T-helper 2 cell treated with Interferon-gamma antibody and Interleukin-4, amounts not matched to agents 5 μg/mL and 100 μg/mL, for 36 hours (primary cell): Measurements from ENCODE around the gene MARK3.

Experiments used
- DNase-seq: peaks from one replicate; pipeline ENCODE4 v3.0.0; 2021; ENCODE audit warnings: low spot score
- H3K27ac Mint-ChIP-seq: one replicate; pipeline ENCODE4 v1.8.0; 2021; ENCODE audit warnings: mild to moderate bottlenecking, mixed read lengths
- H3K27me3 Mint-ChIP-seq: one replicate; pipeline ENCODE4 v1.8.0; 2021; ENCODE audit warnings: low read depth, mixed read lengths
- H3K36me3 Mint-ChIP-seq: one replicate; pipeline ENCODE4 v1.8.0; 2021; ENCODE audit warnings: low read depth, mixed read lengths
- H3K4me1 Mint-ChIP-seq: one replicate; pipeline ENCODE4 v1.8.0; 2021; ENCODE audit warnings: low read depth, mixed read lengths
- H3K4me3 Mint-ChIP-seq: one replicate; pipeline ENCODE4 v1.8.0; 2022; ENCODE audit warnings: mild to moderate bottlenecking, moderate library complexity, mixed read lengths
- H3K9me3 Mint-ChIP-seq: one replicate; pipeline ENCODE4 v1.8.0; 2021; ENCODE audit warnings: mixed read lengths

Gene MARK3

DNA sequence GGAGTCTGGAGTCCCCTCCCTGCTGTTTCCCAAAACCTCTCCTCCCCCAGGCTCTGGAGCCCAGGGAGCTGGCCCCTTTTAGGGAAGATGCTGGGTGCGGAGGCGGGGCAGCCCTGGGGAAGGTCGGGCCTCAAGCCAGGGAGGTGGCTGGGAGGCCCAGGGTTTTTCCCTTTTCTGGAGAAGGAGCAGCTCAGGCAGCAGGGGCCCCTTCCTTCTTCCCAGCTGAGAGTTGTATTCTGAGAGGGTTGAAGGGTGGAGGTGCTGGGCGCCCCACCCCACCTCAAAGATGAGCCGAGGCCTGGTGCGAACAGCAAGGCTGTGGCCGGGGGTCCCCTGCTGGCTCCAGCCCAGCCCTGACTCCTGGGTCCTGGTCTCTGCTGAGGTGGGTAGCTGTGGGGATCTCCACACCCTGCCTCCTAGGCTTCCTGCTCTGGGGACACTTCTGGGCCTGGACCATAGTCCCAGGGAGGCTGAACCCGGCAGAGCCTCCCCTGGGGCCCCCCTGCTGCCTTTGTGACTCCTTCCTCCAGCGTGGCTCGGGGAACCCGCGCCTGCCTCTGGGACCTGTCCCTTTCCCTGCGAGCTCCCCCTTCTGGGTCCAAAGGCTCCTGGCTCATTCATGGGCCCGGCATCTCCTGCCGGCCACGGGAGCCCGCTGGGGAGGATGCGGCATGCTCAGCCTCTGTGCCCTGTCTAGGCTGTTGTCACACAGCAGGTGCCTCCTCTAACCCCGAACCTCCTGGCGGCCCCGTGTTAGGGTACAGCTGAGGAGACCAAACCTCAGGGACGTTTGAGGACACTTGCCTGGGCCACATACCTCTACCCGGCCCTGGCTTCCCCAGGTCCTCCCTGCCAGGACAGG, 148.2 kb downstream of the MARK3 start:
- Mint-ChIP-seq H3K4me1 (peaks cover 6% of the 10 kb centered on the region), H3K36me3 (peaks cover 3% of the 10 kb centered on the region), H3K9me3 (no peaks in the 10 kb centered on the region), H3K27me3 (peaks cover 2% of the 10 kb centered on the region), H3K4me3 (no peak overlapping the region), H3K27ac (no peak overlapping the region)
- no peak for DNase-seq

DNA sequence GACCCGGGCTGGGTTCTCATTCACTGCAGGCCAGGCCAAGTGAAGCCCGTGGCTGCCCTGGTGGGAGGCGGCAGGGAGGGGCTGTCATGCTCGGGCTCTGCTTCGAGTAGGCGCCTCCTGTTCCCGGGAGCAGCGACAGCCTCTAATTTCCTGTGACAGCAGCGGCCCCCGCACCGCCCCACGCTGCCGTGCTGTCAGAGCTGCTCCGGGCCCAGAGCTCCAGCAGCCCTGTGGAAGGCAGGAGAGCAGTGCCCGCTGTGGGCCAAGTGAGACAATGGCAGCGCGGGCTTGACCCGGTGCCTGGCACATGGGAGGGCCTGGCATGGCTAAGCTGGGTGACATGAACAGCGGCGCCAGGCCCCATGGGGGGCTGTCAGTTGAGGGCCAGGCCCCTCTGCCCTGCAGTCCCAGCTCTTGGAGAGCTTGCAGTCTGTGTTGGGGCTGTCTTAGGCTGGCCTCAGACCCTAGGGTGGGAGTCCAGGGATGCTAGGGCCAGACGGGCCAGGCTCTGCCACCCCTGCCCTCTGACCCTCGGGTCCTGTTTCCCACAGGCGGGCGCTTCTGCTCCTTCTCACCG, 148.9 kb downstream of the MARK3 start:
- H3K27me3 Mint-ChIP-seq, result peaks cover 2% of the 10 kb centered on the region
- peaks cover 6% of the 10 kb centered on the region for H3K4me1 Mint-ChIP-seq
- DNase-seq, result no peak
- no peaks in the 10 kb centered on the region for H3K9me3 Mint-ChIP-seq
- no peak overlapping the region for H3K4me3 Mint-ChIP-seq
- H3K27ac Mint-ChIP-seq, result no peak overlapping the region
- peaks cover 3% of the 10 kb centered on the region for H3K36me3 Mint-ChIP-seq

DNA sequence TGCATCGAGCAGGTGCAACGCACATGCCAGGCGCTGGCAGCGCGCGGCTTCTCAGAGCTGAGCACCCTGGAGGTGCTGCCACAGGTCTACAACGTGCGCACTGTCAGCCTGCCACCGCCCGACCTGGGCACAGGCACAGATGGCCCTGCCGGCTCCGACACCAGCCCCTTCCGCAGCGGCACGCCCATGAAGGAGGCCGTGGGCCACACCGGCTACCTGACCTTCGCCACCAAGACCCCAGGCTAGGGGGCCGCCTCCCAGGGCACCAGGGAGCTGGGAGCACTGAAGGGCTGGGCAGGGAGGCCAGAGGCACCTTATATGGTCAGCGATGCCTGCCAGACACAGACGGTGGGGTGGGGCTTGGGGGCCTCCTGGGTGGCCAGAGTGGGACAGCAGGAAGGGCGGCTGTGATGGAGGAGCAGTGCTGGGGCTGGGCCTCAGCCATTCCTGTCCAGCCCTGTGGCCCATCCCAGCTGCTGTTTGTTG, 149.4 kb downstream of the MARK3 start:
- Mint-ChIP-seq H3K27ac (no peak overlapping the region), H3K27me3 (peaks cover 2% of the 10 kb centered on the region), H3K36me3 (peaks cover 3% of the 10 kb centered on the region), H3K9me3 (no peaks in the 10 kb centered on the region), H3K4me3 (no peak overlapping the region), H3K4me1 (peaks cover 6% of the 10 kb centered on the region)
- no peak for DNase-seq

DNA sequence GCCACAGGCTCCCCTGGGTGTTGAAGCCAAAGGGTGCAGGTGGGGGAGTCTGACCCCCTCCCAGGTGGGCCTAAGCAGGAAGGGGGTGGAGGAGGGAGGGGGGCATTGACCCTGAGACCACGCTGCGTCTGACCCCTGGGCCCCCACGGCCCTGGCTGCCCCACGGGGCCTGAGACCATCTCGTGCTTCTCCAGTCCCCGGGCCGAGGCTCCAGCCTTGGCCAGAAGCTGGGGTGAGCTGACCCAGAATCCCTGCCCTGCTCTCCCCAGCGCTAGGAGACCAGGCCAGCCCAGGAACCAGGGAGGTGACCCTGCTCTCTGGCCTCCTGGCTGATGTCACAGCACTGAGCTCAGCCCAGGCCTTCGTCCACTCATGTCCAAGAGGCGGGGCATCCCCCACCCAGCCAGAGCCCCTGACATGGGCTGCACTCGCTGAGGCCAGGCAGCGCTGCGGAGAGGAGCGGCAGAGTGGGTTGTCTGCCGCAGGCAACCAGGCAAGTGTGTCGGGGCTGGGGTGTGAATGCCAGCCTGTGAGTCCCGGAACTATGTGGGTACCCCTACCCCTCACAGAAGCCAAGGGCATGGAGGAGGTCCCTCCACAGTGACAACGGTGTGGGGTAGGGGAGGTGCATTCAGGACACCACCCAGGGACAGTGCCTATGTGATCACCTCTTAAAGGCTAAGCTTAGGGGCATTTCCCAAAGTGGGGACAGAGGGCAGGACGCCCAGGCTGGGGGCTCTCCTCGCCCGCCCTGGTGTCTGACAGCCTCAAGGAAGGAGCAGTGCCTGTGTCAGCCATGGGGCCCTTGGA, 150.1 kb downstream of the MARK3 start:
- Mint-ChIP-seq H3K4me3 (no peak overlapping the region), H3K27ac (no peak overlapping the region), H3K36me3 (peaks cover 1% of the 10 kb centered on the region), H3K27me3 (peaks cover 2% of the 10 kb centered on the region), H3K9me3 (no peaks in the 10 kb centered on the region), H3K4me1 (peaks cover 4% of the 10 kb centered on the region)
- no peak for DNase-seq

DNA sequence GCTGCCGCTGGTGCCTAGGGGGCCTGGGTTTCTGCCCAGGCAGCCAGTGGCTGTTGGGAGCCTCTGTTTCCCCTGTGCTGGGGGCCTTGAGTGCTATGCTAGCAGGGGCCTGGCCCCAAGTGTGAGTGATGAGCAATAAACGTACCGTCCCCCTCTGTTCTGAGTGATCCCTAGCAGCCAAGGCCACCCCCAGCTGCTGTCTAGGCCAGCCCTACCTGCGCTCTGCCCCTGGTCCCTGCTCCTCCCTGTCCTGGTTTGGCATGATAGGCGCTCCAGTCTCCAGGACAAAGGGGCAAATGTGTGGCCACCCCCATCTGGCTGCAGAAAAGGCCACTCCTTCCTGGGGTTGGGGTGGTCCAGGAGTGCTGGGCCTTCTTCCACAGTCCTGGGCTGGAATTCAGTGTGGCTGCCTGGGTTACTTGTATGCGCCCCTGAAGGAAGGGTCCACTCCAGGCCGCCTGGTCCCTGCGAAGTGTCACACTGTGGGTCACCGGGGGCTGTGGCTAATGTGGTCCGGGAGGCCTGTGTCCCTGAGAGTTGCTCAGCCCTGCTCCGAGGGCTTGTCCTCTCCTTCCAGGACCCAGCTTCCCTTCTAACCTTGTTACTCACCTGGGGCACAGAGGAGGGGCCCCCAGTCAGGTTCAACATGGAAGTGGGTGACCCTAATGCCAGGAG, 150.8 kb downstream of the MARK3 start:
- H3K27me3 Mint-ChIP-seq, result peaks cover 2% of the 10 kb centered on the region

DNA sequence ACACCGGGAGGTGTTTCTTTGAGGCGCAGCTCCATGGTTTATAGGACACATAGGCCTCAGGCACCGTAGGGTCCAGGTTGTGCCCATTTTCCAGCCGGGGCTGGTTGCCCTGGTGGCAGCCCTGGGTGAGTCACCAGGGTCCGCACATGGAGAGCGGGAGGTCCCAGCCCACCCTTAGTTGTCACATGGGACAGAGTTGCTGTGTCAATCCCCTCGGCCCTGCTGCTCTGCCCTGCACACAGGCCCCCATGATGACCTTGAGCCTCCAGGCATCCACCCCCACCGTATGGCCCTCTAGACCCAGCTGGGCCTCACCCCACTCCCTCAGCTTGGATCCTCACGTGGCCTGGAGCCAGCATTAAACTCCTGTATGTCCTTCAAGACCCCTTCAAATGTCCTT, 151.5 kb downstream of the MARK3 start:
- Mint-ChIP-seq H3K27me3 (peaks cover 2% of the 10 kb centered on the region), H3K27ac (no peak overlapping the region), H3K9me3 (no peaks in the 10 kb centered on the region), H3K4me3 (no peak overlapping the region), H3K36me3 (no peaks in the 10 kb centered on the region), H3K4me1 (no peaks in the 10 kb centered on the region)
- no peak for DNase-seq

More for the DNA sequence above, 150.8 kb downstream of the MARK3 start:
- H3K27ac Mint-ChIP-seq, result no peak overlapping the region
- H3K9me3 Mint-ChIP-seq, result no peaks in the 10 kb centered on the region
- no peaks in the 10 kb centered on the region for H3K36me3 Mint-ChIP-seq
- no peak for DNase-seq
- no peak overlapping the region for H3K4me3 Mint-ChIP-seq
- H3K4me1 Mint-ChIP-seq, result peaks cover 1% of the 10 kb centered on the region

DNA sequence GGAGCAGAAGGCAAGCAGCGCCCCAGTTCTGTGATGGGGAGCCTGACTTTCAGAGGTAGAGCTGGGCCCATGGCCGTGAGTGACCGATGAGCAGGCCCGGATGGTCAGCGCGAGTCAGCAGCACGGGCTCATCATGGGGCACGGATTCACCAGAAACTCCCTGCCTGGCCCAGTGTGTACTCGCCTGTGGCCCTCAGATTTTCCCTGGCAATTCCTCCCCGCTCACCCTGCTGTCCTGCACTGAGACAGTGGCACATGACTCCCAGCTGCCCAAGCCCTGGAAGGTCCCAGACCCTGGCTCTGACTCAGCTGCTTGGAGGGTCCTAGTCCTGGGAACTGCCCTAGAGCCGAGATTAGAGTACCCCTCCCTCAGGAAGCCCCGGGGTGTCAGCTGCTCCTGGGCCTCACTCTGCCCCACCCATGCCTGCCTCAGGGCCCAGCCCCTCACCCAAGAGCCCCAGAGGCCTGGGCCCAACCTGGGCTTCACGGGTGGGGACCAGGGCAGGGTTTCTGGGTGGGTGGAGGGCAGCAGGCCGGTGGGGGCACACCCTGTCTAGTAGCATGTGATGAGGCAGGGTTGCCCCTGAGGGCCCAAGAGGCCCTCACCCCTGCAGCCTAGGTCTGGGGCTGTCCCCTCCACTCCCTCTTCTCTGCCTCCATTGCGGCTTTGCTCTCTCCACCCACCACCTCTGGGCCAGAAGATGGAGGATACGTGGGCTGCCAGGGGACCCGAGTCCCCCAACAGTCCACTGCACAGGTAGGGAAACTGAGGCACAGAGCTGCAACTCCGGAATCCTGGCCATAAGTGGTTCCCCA, 152.2 kb downstream of the MARK3 start:
- peaks cover 2% of the 10 kb centered on the region for H3K27me3 Mint-ChIP-seq
- DNase-seq, result no peak
- H3K36me3 Mint-ChIP-seq, result no peaks in the 10 kb centered on the region
- no peaks in the 10 kb centered on the region for H3K9me3 Mint-ChIP-seq
- no peak overlapping the region for H3K27ac Mint-ChIP-seq
- no peak overlapping the region for H3K4me3 Mint-ChIP-seq
- no peaks in the 10 kb centered on the region for H3K4me1 Mint-ChIP-seq

DNA sequence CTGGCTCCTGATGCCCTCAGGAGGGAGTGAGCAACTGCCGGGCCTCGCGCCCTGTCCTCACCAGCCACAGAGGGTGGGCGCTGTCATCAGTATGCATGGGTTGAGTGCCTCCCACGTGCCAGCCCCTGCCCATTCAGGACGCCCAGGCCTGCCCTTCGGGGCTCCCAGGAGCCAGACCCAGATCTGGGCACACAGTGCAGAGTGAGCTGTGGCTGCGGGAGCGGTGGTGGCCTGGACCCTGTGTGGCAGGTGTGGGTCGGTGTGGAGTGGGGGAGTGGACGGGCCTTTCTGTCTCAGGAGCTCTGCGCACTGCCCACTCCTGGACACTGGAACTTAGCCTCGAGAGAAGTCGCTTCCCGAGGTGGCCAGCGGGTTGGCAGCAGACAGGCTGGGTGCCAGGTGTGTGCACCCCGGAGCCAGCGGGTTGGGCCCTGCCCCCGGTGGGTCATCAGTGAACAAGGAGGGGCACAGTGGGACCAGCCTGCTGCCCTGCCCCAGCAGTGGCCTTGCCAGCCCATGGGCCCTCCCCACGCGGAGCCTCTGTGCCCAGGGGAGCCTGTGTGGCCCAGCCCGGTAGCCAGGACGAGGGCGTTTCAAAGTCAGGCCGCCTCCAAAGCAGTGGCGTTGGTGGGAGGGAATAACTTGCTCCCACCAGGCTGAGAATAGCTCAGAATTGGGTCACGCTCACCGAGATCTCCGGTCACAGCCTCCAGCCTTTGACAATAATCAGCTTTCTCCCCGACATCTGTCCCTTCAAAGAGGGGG, 153.3 kb downstream of the MARK3 start:
- Mint-ChIP-seq H3K9me3 (no peaks in the 10 kb centered on the region), H3K36me3 (no peaks in the 10 kb centered on the region), H3K27me3 (peaks cover 2% of the 10 kb centered on the region), H3K4me3 (no peak overlapping the region), H3K4me1 (no peaks in the 10 kb centered on the region), H3K27ac (no peak overlapping the region)
- no peak for DNase-seq

DNA sequence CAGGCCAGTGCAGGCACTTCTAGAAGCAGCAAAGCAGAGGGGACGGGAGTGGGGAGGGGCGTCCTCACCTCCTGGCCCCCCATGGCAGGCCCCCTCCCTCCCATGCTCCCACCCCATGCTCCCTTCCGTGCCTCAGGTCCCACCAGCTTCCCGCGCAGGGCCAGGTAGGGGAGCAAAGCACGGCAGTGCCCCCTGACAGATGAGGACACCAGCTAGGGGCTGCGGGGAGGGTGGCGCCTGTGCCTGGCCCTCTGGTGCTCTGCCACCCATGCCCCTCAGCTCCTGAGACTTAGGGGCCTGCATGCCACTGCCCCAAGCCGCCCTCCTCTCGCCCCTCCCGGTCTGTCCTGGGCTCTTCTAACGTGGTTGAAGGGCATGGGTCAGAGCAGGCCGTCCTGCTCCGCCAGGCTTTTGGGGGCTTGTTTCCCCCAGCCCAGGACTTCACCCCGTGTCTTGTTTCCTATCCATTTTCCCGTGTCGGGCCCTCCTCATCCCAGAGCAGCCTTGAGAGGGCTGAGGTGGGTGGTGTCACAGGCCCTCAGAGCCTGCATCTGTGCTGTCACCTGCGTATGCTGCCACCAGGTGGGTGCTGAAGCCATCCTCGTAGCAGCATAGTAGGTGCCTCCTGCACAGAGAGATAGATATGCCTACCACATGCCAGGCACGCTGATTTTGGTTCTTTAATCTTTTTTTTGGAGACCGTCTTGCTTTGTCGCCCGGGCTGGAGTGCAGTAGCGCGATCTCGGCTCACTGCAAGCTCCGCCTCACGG, 154.0 kb downstream of the MARK3 start:
- H3K4me3 Mint-ChIP-seq, result no peak overlapping the region
- no peak for DNase-seq
- no peaks in the 10 kb centered on the region for H3K36me3 Mint-ChIP-seq
- peak overlapping the region; percentile 45 for H3K27ac Mint-ChIP-seq
- H3K27me3 Mint-ChIP-seq, result peaks cover 2% of the 10 kb centered on the region
- H3K4me1 Mint-ChIP-seq, result no peaks in the 10 kb centered on the region
- no peaks in the 10 kb centered on the region for H3K9me3 Mint-ChIP-seq

DNA sequence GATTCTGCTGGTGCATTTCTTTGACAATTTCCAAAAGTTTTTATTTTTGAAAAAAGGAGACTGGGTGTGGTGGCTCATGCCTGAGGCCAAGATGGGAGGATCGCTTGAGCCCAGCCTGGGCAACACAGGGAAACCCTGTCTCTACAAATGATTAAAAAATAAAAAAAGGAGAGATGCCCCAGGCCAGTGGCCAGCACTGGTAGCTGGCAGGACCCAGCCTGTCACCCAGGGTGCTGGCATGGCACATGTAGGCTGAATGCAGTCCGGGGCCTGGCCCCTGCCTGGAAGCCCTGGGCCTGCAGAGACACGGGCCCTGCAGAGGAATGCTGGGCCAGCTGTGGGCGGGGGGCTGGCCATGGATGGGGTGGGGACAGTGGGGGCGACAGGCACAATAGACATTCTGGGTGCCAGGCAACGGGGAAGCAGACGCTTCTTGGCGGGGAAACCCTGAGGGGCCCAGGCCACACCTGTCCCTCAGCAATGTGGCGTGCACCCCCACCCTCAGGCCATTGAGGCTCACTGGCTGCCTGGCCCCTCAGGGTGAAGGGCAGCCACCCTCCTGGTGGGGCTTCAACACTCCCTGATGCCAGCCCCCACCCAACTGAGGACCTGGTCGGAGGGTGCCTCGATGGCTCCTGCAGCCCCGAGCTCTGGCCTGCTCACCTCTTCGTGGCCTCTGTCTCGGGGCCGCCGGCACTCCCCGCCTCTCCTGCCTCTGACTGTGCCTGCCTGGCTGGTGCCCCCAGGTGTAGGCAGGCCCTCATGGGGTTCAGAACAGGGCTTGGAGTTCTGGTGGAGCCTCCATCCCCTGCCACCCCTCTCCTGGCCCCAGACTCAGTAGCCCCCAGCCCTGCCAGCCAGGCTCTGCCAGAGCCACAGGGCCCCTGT, 155.8 kb downstream of the MARK3 start:
- no peak overlapping the region for H3K27ac Mint-ChIP-seq
- DNase-seq, result no peak
- no peaks in the 10 kb centered on the region for H3K4me1 Mint-ChIP-seq
- H3K27me3 Mint-ChIP-seq, result peaks cover 2% of the 10 kb centered on the region
- no peak overlapping the region for H3K4me3 Mint-ChIP-seq
- no peaks in the 10 kb centered on the region for H3K9me3 Mint-ChIP-seq
- H3K36me3 Mint-ChIP-seq, result no peaks in the 10 kb centered on the region
